Activated T-cell treated with anti-CD3 and anti-CD28 coated beads, Interleukin-2, amount 50 U/mL, for 24 hours (primary cell): ENCODE data around the gene RAMP1.

Experiments used
- DNase-seq: peaks from one replicate; pipeline ENCODE4 v3.0.0-alpha.2; 2020
- H3K27ac Mint-ChIP-seq: 2 replicates; pipeline ENCODE4 v1.8.0; 2020; ENCODE audit warnings: mild to moderate bottlenecking, mixed read lengths
- H3K27me3 Mint-ChIP-seq: 2 replicates; pipeline ENCODE4 v1.8.0; 2020; ENCODE audit warnings: mixed read lengths
- H3K36me3 Mint-ChIP-seq: 2 replicates; pipeline ENCODE4 v1.8.0; 2020; ENCODE audit warnings: low read depth, mixed read lengths
- H3K4me1 Mint-ChIP-seq: 2 replicates; pipeline ENCODE4 v1.8.0; 2020; ENCODE audit warnings: low read depth, mixed read lengths
- H3K4me3 Mint-ChIP-seq: 2 replicates; pipeline ENCODE4 v1.8.0; 2020; ENCODE audit warnings: mild to moderate bottlenecking, moderate library complexity, mixed read lengths
- H3K9me3 Mint-ChIP-seq: 2 replicates; pipeline ENCODE4 v1.8.0; 2020; ENCODE audit warnings: mixed read lengths

Gene RAMP1

GRCh38 chr2:237889811-237890210, 30.4 kb downstream of the RAMP1 start:
- Mint-ChIP-seq H3K9me3 (no peaks in the 10 kb centered on the region), H3K36me3 (no peaks in the 10 kb centered on the region), H3K4me3 (no peak overlapping the region), H3K27ac (no peak overlapping the region), H3K4me1 (peaks cover 9% of the 10 kb centered on the region), H3K27me3 (no peaks in the 10 kb centered on the region)
- no peak for DNase-seq

GRCh38 chr2:237892478-237892877, 33.1 kb downstream of the RAMP1 start:
- H3K9me3 Mint-ChIP-seq = no peaks in the 10 kb centered on the region
- no peaks in the 10 kb centered on the region for H3K36me3 Mint-ChIP-seq
- no peak for DNase-seq
- no peak overlapping the region for H3K4me3 Mint-ChIP-seq
- H3K27me3 Mint-ChIP-seq = no peaks in the 10 kb centered on the region
- H3K4me1 Mint-ChIP-seq = peaks cover 10% of the 10 kb centered on the region
- H3K27ac Mint-ChIP-seq = no peak overlapping the region

GRCh38 chr2:237892984-237893595, 33.7 kb downstream of the RAMP1 start:
- no peaks in the 10 kb centered on the region for H3K9me3 Mint-ChIP-seq
- no peak for DNase-seq
- H3K36me3 Mint-ChIP-seq = no peaks in the 10 kb centered on the region
- H3K27me3 Mint-ChIP-seq = no peaks in the 10 kb centered on the region
- no peak overlapping the region for H3K27ac Mint-ChIP-seq
- peaks cover 13% of the 10 kb centered on the region for H3K4me1 Mint-ChIP-seq
- H3K4me3 Mint-ChIP-seq = no peak overlapping the region

- no peak overlapping the region for H3K27ac Mint-ChIP-seq
- H3K27me3 Mint-ChIP-seq = no peaks in the 10 kb centered on the region
- H3K36me3 Mint-ChIP-seq = no peaks in the 10 kb centered on the region
- peaks cover 27% of the 10 kb centered on the region for H3K4me1 Mint-ChIP-seq
- H3K9me3 Mint-ChIP-seq = no peaks in the 10 kb centered on the region
- DNase-seq = no peak
- no peak overlapping the region for H3K4me3 Mint-ChIP-seq
Measured at GRCh38 chr2:237894396-237894979, 35.1 kb downstream of the RAMP1 start.

- H3K27me3 Mint-ChIP-seq = no peaks in the 10 kb centered on the region
- no peak for DNase-seq
- no peak overlapping the region for H3K4me3 Mint-ChIP-seq
- H3K36me3 Mint-ChIP-seq = no peaks in the 10 kb centered on the region
- H3K27ac Mint-ChIP-seq = no peak overlapping the region
- H3K4me1 Mint-ChIP-seq = peaks cover 32% of the 10 kb centered on the region
- no peaks in the 10 kb centered on the region for H3K9me3 Mint-ChIP-seq
Measured at GRCh38 chr2:237894986-237895543, 35.6 kb downstream of the RAMP1 start.

- no peaks in the 10 kb centered on the region for H3K36me3 Mint-ChIP-seq
- H3K9me3 Mint-ChIP-seq = no peaks in the 10 kb centered on the region
- no peaks in the 10 kb centered on the region for H3K27me3 Mint-ChIP-seq
- H3K4me1 Mint-ChIP-seq = peaks cover 28% of the 10 kb centered on the region
- no peak for DNase-seq
- no peak overlapping the region for H3K4me3 Mint-ChIP-seq
- no peak overlapping the region for H3K27ac Mint-ChIP-seq
Measured at GRCh38 chr2:237895544-237896506, 36.4 kb downstream of the RAMP1 start.

GRCh38 chr2:237896507-237896892, 37.1 kb downstream of the RAMP1 start:
- Mint-ChIP-seq H3K4me3 (no peak overlapping the region), H3K36me3 (no peaks in the 10 kb centered on the region), H3K27ac (no peak overlapping the region), H3K4me1 (peaks cover 34% of the 10 kb centered on the region), H3K9me3 (no peaks in the 10 kb centered on the region), H3K27me3 (no peaks in the 10 kb centered on the region)
- no peak for DNase-seq

- Mint-ChIP-seq H3K4me1 (peaks cover 39% of the 10 kb centered on the region), H3K36me3 (no peaks in the 10 kb centered on the region), H3K9me3 (no peaks in the 10 kb centered on the region), H3K27ac (no peak overlapping the region), H3K27me3 (no peaks in the 10 kb centered on the region), H3K4me3 (no peak overlapping the region)
- no peak for DNase-seq
Measured at GRCh38 chr2:237896956-237897355, 37.5 kb downstream of the RAMP1 start.

- Mint-ChIP-seq H3K4me3 (no peak overlapping the region), H3K4me1 (peaks cover 37% of the 10 kb centered on the region), H3K9me3 (no peaks in the 10 kb centered on the region), H3K27ac (peak overlapping the region; percentile 90), H3K36me3 (no peaks in the 10 kb centered on the region), H3K27me3 (no peaks in the 10 kb centered on the region)
- no peak for DNase-seq
Measured at GRCh38 chr2:237898057-237898414, 38.6 kb downstream of the RAMP1 start.

GRCh38 chr2:237900891-237901831, 41.7 kb downstream of the RAMP1 start:
- Mint-ChIP-seq H3K36me3 (no peaks in the 10 kb centered on the region), H3K27me3 (no peaks in the 10 kb centered on the region), H3K4me3 (no peak overlapping the region), H3K9me3 (no peaks in the 10 kb centered on the region), H3K27ac (peak overlapping the region; percentile 61), H3K4me1 (peaks cover 52% of the 10 kb centered on the region)
- DNase-seq = no peak

- H3K36me3 Mint-ChIP-seq = peaks cover 3% of the 10 kb centered on the region
- no peak overlapping the region for H3K4me3 Mint-ChIP-seq
- peak overlapping the region; percentile 61 for H3K27ac Mint-ChIP-seq
- H3K4me1 Mint-ChIP-seq = peaks cover 54% of the 10 kb centered on the region
- H3K27me3 Mint-ChIP-seq = no peaks in the 10 kb centered on the region
- no peak for DNase-seq
- peaks cover 4% of the 10 kb centered on the region for H3K9me3 Mint-ChIP-seq
Measured at GRCh38 chr2:237901932-237902850, 42.8 kb downstream of the RAMP1 start.

- H3K36me3 Mint-ChIP-seq = peaks cover 6% of the 10 kb centered on the region
- peak overlapping the region; percentile 85 for H3K27ac Mint-ChIP-seq
- H3K9me3 Mint-ChIP-seq = peaks cover 8% of the 10 kb centered on the region
- H3K4me3 Mint-ChIP-seq = peak overlapping the region; percentile 16
- H3K4me1 Mint-ChIP-seq = peaks cover 31% of the 10 kb centered on the region
- no peak for DNase-seq
- no peaks in the 10 kb centered on the region for H3K27me3 Mint-ChIP-seq
Measured at GRCh38 chr2:237904831-237905599, 45.6 kb downstream of the RAMP1 start.
